HG03196 (cell line): ENCODE measurements around the gene LASP1NB.

Source experiments
- ATAC-seq: cut with Tn5 transposase; IDR thresholded peaks from one replicate; pipeline ENCODE4 v1.9.1; 2021; ENCODE audit not compliant: unreplicated experiment

Gene LASP1NB

GRCh38 chr17:38925263-38925995 lies at the start of gene LASP1NB:
TSS of gene LASP1NB (plus strand) at chr17:38925614.
- ATAC-seq, result no peak

GRCh38 chr17:38877130-38877851 lies 48.1 kb upstream of the LASP1NB start:
- ATAC-seq, result no peak

- no peak for ATAC-seq
These were observed 45.3 kb upstream of the LASP1NB start for GRCh38 chr17:38879878-38880665.

- ATAC-seq, result no peak
These were observed 43.7 kb upstream of the LASP1NB start for GRCh38 chr17:38881600-38882191.

GRCh38 chr17:38882870-38883269 lies 42.5 kb upstream of the LASP1NB start:
- ATAC-seq, result no peak

- no peak for ATAC-seq
These were observed 41.6 kb upstream of the LASP1NB start for GRCh38 chr17:38883592-38884526.

- no peak for ATAC-seq
These were observed 40.2 kb upstream of the LASP1NB start for GRCh38 chr17:38885044-38885727.

GRCh38 chr17:38885728-38886642 lies 39.4 kb upstream of the LASP1NB start:
- no peak for ATAC-seq

- ATAC-seq, result no peak
These were observed 38.8 kb upstream of the LASP1NB start for GRCh38 chr17:38886643-38887010.

- ATAC-seq, result no peak
These were observed 36.6 kb upstream of the LASP1NB start for GRCh38 chr17:38888842-38889241.

GRCh38 chr17:38889745-38890409 lies 35.5 kb upstream of the LASP1NB start:
- ATAC-seq, result no peak

GRCh38 chr17:38890410-38890746 lies 35.0 kb upstream of the LASP1NB start:
- ATAC-seq, result no peak

- no peak for ATAC-seq
These were observed 34.0 kb upstream of the LASP1NB start for GRCh38 chr17:38891441-38891840.

GRCh38 chr17:38892083-38892482 lies 33.3 kb upstream of the LASP1NB start:
- no peak for ATAC-seq

- ATAC-seq, result no peak
These were observed 32.8 kb upstream of the LASP1NB start for GRCh38 chr17:38892620-38893019.

GRCh38 chr17:38893113-38893512 lies 32.3 kb upstream of the LASP1NB start:
- no peak for ATAC-seq

- ATAC-seq, result no peak
These were observed 31.8 kb upstream of the LASP1NB start for GRCh38 chr17:38893607-38894006.

- no peak for ATAC-seq
These were observed 31.1 kb upstream of the LASP1NB start for GRCh38 chr17:38894276-38894675.
